ENCODE results near the gene CRELD2.

- TF ChIP-seq CTCF (IDR thresholded peaks at IDR 0.05) (no peak), POLR2AphosphoS5 (IDR thresholded peaks at IDR 0.05) (no peak), POLR2A (IDR thresholded peaks at IDR 0.05) (peak in 1 of 4 donors; percentile 8), EP300 (IDR thresholded peaks at IDR 0.05) (no peak)
These were observed 50.6 kb downstream of the CRELD2 start for GRCh38 chr22:49968831-49969661.

Measured in stomach (tissue), 4 donors.